HCEC 1CT (cell line): ENCODE results near the gene ELF4.

Experiments
- DNase-seq: peaks from one replicate; pipeline ENCODE4 v3.0.0-alpha.2; 2017

Gene ELF4

DNA sequence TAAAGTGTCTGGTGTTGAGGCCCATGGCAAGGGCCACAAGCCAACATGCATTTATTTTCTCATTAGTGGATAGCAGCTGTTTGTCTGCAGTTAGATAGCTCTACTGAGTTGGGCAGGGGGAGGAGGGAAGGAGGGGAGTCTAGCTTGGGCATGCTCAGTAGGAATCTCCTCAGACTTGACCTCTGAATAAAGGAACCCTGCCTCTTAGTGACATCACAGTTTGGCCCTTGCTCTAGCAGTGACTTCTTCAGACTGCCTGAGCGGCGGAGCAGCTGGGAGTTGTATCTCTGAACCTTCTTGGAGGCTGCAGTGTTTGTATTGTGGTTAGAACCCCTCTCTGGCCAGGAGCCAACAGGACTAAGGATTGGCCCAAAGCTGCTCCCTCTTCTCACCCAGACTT is 70.5 kb downstream of the ELF4 start:
- no peak for DNase-seq

GRCh38 chrX:130034178-130034577 is 76.1 kb downstream of the ELF4 start:
- no peak for DNase-seq

DNA sequence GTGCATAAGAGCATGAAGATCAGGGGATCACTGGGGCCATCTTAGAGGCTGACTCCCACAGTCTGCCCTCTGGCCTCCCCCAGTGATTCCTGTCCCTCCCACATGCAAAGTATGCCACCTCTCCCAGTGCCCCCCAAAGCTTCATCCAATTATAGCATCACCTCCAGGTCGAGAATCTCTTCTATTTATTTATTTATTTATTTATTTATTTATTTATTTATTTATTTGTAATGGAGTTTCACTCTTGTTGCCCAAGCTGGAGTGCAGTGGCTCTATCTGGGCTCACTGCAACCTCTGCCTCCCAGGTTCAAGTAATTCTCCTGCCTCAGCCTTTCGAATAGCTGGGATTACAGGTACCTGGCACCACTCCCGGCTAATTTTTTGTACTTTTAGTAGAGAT is 77.7 kb downstream of the ELF4 start:
- no peak for DNase-seq

DNA sequence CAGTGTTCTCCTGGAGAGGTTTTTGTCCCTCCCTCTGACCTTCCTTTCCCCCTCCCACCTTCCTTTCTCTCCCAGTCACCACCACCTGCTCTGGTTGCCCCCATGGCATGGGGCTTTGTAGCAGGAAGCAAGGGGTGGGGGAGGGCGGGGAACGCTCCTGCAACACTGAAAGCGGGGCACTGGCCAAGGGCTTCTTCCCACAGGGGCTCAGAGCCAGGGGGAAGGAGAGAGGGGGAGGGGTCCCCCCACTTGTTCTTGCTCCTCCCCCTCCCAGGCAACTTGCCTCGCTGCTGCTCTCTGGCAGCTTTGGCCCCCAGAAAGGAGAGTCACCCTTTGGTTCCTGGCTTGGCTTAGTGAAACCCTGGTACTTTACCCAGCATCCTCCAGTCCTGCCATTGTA is 79.5 kb downstream of the ELF4 start:
- no peak for DNase-seq

GRCh38 chrX:130028196-130028595 is 82.1 kb downstream of the ELF4 start:
- peak; percentile 12 for DNase-seq

DNA sequence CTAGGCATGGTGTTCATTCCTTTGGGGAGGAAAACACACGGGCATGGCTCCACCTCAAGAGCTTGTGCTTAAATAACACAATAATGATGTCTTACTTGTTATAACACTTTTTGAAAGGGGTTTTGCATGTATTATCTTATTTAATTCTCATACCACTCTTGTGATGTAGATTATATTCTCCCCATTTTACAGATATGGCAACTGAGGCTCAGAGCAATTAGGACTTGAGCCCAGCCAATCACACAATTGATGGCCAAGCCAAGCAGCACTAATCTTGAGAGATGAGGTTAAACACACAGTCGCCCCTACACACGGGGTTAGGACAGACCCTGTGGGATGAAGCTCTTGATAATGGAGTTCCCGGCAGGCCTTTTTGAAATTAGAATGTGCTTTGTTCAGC is 82.7 kb downstream of the ELF4 start:
- no peak for DNase-seq

DNA sequence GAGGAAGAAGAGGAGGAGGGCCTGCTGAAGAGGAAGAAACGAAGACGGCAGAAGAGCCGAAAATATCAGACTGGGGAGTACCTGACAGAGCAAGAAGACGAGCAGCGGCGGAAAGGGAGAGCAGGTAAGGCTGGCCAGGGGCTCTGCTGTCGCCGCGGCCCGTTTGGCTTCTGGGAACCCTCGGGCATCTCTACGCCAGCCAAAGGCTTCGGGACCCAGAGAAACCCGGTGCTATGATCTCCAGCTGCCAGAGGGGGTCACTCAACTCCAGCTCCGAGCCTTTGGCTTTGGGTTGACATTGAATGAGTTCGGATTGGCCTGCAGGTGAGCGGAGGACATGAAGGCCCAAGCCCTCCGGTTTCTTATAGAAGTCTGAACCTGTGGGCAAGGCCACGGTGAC is 85.0 kb downstream of the ELF4 start:
- no peak for DNase-seq

- DNase-seq: peak; percentile 42
Measured at GRCh38 chrX:130024127-130024526, 86.2 kb downstream of the ELF4 start.

- no peak for DNase-seq
Measured at GRCh38 chrX:130020661-130021324, 89.5 kb downstream of the ELF4 start.

DNA sequence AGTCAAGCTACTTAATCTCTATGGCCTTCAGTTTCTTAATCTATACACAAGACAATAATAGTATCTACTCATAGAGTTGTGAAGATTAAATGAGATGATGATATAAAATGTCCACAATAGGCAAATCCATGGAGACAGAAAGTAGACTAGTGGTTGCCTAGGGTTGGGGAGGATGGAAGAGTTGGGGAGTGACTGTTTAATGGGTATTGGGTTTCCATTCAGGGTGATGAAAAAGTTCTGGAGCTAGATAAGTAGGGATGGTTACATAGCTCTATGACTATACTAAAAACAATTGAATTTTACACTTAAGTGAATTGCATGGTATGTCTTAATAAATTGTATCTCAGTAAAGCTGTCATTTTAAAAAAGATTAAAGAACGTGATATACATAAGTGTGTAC is 92.2 kb downstream of the ELF4 start:
- DNase-seq: no peak

GRCh38 chrX:130015181-130015580 is 95.1 kb downstream of the ELF4 start:
- no peak for DNase-seq
